Measurements from ENCODE around the gene VRK3.
A peak's percentile ranks its signal among the peaks of the same experiment; 100 is the strongest.
"Not testable (repeated sequence)": the region's sequence is repeated elsewhere in the genome, so short reads cannot be mapped to it uniquely, and the experiment has no call there.

VRK3 gene

GRCh38 chr19:49986354-49986753, 38.8 kb downstream of the VRK3 start:
- no peak for DNase-seq

GRCh38 chr19:49985871-49986270, 39.3 kb downstream of the VRK3 start:
- no peak for DNase-seq

- no peak for DNase-seq
These were observed 40.7 kb downstream of the VRK3 start for GRCh38 chr19:49984491-49984890.

GRCh38 chr19:49983645-49984229, 41.4 kb downstream of the VRK3 start:
- DNase-seq: peak; percentile 72

- no peak for DNase-seq
These were observed 43.3 kb downstream of the VRK3 start for GRCh38 chr19:49981603-49982593.

- DNase-seq: no peak
These were observed 46.8 kb downstream of the VRK3 start for GRCh38 chr19:49978324-49978723.

- DNase-seq: no peak
These were observed 47.3 kb downstream of the VRK3 start for GRCh38 chr19:49977881-49978280.

- no peak for DNase-seq
These were observed 48.1 kb downstream of the VRK3 start for GRCh38 chr19:49977076-49977475.

- DNase-seq: no peak
These were observed 48.7 kb downstream of the VRK3 start for GRCh38 chr19:49976496-49976895.

- no peak for DNase-seq
These were observed 50.1 kb downstream of the VRK3 start for GRCh38 chr19:49975051-49975450.

GRCh38 chr19:49973987-49974386, 51.2 kb downstream of the VRK3 start:
- no peak for DNase-seq

GRCh38 chr19:49972841-49973240, 52.3 kb downstream of the VRK3 start:
- no peak for DNase-seq

GRCh38 chr19:49971991-49972411, 53.2 kb downstream of the VRK3 start:
- DNase-seq: no peak

- DNase-seq: not testable (repeated sequence)
These were observed 55.8 kb downstream of the VRK3 start for GRCh38 chr19:49969355-49969754.

GRCh38 chr19:49968279-49968922, 56.8 kb downstream of the VRK3 start:
- no peak for DNase-seq

- DNase-seq: not testable (repeated sequence)
These were observed 64.2 kb downstream of the VRK3 start, which contains the start of gene SIGLEC11 for GRCh38 chr19:49960980-49961379. Gene SIGLEC11 (minus strand): TSS chr19:49961172. CDS start chr19:49961081, 91 bp downstream.

GRCh38 chr19:49959892-49960291, 65.3 kb downstream of the VRK3 start:
- DNase-seq: not testable (repeated sequence)

- not testable (repeated sequence) for DNase-seq
These were observed 66.6 kb downstream of the VRK3 start for GRCh38 chr19:49958596-49958995.

- DNase-seq: not testable (repeated sequence)
These were observed 67.0 kb downstream of the VRK3 start for GRCh38 chr19:49958144-49958543.

- DNase-seq: no peak
These were observed 67.8 kb downstream of the VRK3 start for GRCh38 chr19:49957262-49957915.

- no peak for DNase-seq
These were observed 69.1 kb downstream of the VRK3 start for GRCh38 chr19:49956115-49956495.

GRCh38 chr19:49954933-49955332, 70.2 kb downstream of the VRK3 start:
- DNase-seq: no peak

All from CD4-positive, alpha-beta T cell treated with Interleukin-4 for 4 hours (primary cell).